Measurements from ENCODE around the gene TMEM236.

The TMEM236 gene

DNA sequence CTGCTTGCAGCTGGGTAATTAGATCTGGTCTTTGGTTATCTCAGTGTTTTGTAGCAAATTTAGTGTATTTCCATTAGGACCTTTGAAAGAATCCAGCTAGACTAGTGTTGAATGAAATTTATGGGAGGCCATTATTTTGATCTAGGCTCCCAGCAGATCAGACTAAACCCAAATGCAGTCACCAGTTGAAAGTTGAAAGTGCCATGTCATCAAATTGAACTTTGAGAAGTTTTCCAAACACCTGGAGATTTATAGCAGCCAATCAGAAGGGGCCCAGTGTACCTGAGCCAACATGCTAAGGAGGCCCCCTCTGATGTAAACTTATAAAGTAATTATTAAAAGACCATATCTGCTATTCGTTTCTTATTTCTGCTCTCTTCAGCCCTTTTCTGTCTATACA, 11.3 kb upstream of the TMEM236 start:
- DNase-seq (ENCODE audit: low spot score) = no peak

DNA sequence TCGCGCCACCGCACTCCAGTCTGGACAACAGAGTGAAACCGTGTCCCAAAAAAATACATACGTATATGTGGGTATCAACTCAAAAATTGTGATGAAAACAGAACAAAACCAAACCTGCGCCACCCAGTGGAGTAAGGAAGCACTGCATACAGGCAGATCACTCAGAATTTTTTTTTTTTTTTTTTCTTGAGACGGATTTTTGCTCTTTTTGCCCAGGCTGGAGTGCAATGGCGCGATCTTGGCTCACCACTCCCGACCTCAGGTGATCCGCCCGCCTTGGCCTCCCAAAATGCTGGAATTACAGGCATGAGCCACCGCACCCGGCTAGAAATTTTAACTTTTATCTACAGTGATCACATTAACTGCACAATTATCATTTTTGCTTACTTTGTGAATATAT, 9.1 kb upstream of the TMEM236 start:
- DNase-seq (ENCODE audit: low spot score) = peak; percentile 51

- DNase-seq (ENCODE audit: low spot score) = no peak
Measured at GRCh38 chr10:17743437-17743836, 8.6 kb upstream of the TMEM236 start.

DNA sequence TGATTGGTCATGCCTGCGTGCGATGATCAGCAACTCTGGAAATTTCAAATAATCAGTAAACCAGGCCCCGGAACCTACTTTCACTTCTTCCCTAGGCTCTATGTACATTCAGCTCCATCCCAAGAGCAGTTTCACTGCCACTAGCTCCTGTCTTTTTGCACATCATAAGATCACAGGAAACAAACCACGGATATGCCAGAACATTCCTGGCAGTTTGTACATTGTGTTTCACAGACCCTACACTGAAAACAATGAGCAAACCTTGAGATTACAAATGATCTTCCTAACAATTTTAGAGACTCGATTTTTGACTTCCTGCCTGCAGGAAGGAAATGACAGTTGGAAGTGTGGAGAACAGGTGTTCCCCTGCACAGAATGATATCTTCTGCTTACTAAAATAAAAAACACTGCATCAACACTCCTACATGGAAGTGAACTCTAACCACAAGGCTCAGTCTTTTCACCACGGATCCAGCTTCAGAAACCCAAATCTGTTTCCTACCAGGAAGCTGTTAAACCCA, 7.6 kb upstream of the TMEM236 start:
- no peak for DNase-seq (ENCODE audit: low spot score)

GRCh38 chr10:17747883-17748550, 4.0 kb upstream of the TMEM236 start:
- no peak for DNase-seq (ENCODE audit: low spot score)

GRCh38 chr10:17749890-17750289, 2.1 kb upstream of the TMEM236 start:
- no peak for DNase-seq (ENCODE audit: low spot score)

- DNase-seq (ENCODE audit: low spot score) = no peak
Measured at GRCh38 chr10:17756557-17757217, 4.7 kb downstream of the TMEM236 start.

DNA sequence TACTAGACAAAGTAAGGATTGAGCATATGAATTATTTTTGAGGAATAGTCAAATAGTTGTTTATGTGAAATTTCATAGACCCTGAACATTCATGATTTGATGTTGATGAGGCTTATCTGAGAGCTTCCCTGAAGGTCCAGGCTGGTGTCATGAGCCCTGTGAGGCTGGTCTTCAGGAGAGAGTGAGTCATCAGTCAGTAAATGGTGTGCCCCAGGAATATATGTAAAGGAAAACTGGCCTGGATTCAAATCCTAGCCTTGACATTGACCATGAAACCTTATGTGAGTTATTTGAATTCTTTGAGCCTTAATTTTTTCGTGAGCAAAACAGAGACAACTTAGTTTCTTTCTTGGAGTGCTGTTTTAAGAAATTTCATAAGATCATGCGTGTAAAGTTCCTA, 6.2 kb downstream of the TMEM236 start:
- DNase-seq (ENCODE audit: low spot score) = no peak

- no peak for DNase-seq (ENCODE audit: low spot score)
Measured at GRCh38 chr10:17758896-17759295, 6.9 kb downstream of the TMEM236 start.

DNA sequence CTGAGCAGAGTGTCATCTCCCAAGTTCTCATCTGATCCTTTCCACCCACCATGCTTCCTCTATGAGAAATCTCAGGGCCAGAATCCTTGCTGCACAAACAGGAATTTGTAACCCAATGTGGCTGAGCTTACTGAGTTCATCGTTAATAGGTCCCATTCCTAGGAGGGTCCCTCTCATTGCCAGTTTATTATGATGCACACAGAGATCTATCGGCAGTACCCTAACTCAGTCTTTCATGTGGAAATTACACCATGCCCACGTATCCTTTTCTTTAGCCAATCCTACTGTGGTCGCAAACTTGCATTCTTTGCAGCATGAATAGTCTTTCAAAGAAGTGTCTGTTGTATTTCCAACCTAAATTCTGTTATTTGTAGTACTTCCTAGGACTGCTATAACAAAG, 12.1 kb downstream of the TMEM236 start:
- DNase-seq (ENCODE audit: low spot score) = no peak

DNA sequence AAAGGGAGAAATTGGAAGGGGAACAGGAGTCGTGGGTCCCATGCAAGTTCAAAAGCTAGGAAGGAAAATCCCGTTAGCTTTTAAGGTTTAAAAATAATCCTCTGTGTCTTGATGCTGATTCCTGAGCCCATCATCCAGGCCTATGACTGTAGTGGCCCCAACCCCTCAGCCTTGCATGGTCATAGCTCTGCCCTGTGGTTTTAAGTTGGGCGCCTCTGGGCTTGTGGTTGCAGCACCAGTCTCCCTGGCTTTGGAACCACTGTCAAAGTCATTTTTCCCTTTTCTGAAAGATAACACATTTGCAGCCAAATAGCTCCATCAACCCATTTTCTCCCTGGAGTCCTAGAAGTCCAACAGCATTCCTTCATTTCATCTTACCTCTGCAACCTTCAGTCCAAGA, 13.6 kb downstream of the TMEM236 start:
- no peak for DNase-seq (ENCODE audit: low spot score)

GRCh38 chr10:17766731-17767130, 14.7 kb downstream of the TMEM236 start:
- no peak for DNase-seq (ENCODE audit: low spot score)

DNA sequence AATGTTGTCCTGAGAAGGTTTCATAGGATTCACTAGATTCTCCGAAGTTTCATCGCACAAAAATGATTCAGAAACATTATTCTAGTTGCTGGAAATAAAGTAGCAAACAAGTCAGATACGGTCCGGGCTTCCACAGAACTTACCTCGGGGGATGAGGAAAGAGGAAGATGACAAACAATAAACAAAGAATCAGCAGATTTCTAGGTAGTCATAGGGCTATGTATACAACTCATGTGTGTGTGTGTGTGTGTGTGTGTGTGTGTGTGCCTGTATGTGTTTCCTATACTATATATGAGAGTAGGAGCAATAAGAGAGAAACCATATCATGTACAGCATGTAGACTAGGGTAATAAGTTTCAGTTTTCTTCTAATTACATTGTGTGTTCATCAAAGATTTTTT, 16.5 kb downstream of the TMEM236 start:
- no peak for DNase-seq (ENCODE audit: low spot score)

DNA sequence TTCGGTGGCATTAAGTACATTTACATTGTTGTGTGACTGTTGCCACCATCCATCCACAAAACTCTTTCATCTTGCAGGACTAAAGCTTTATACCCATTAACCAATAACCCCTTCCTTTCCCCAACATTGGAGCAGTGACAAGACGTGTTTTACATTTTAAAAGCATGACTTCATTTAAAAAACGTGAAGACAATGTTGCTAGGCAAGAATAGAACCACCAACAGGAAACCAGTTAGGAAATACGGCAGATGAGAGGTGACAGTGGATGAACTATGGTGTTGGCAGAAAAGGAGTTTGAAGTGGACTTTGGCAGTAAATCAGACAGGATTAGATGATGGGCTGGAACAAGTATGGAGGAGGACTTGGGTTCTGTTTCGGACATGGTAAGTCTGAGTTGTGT, 17.0 kb downstream of the TMEM236 start:
- no peak for DNase-seq (ENCODE audit: low spot score)

DNA sequence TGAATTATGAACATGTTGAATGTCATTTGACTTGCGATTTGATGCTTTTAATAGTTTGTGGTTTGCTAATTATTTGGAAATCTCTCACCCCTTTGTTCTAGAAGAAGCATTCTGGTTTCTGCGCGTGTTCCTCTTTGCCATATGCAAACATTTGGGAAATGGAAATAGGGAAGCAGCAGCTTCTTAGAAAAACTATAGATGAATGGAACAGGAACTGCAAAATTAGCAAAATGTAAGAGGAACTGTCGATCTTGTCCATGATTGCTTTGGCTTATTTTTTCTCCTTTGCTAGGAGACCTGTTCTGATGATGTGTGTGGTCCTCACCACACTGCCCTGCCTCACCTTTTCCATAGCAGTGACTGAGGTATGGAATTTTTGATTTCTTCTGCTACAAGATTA, 19.0 kb downstream of the TMEM236 start:
- no peak for DNase-seq (ENCODE audit: low spot score)

- DNase-seq (ENCODE audit: low spot score) = no peak
Measured at GRCh38 chr10:17779784-17780183, 27.8 kb downstream of the TMEM236 start.

DNA sequence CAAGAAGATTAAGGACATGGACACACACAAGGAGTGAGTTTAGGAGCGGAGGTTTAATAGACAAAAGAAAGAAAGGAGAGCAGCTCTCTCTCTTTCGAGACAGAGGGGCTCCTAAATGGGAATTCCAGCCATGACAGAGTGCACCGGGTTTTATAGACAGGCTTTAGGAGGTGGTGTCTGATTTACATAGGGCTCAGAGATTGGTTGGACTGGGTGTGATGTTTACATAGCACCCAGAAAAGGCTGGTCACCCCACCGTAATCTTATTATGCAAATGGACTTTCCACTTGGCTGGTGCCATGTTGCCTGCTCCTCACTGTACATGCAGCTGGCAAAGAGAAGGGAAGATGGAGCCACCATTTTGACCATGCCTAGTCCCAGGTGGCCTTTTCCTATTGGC, 28.7 kb downstream of the TMEM236 start:
- no peak for DNase-seq (ENCODE audit: low spot score)

DNA sequence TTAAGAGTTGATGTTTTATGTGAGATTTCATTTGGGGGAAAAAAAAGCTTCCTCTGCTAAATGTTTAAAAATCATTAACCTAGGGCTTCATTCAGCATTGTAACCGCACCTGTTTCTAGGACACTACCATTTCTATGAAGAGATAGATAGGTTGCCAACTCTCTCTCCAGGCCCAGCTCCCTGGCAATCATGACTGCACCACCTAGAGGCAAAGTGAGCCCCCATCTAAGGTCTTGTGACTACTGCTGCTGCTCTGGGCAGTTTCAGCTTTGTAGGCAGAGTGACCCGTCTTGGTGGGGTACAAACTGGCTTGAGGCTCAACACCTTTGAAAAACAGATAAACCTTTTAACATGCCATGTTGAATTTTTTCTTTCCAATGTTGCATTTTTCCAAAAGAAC, 29.9 kb downstream of the TMEM236 start:
- DNase-seq (ENCODE audit: low spot score) = no peak

DNA sequence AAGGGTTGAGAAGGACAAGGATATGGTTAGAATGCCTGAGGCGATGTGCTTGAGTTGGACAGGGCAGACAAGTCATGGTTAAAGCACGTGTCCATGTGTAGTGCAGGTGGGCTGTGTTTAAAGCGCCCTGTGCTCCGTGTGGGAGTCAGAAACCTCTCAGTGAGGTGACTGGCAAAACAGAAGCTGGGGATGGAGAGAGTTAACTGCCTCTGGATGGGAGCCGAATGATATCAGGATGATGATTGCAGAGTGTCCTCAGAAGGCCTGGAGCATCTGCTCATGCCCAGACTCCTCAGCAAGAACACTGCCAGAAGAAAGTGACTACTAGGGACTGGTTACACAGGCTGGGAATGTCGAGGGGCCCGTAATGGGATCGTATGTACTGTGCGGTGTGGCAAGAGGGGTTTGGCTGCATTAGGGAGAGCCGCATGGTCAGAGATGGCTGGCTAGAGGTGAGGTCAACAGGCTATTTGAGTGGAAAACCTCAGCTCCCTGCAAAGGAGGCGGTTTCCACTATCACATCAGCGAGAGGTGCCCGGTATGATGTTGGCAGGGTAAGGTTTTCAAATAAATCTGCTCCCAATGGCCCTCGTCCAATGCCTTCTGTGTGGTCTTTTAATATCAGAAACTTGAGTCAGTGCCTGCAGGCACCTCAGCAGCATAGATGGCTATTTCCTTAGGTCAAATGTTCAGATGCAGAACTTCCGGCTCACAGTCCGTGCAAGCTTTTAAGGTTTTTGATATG, 31.1 kb downstream of the TMEM236 start:
- DNase-seq (ENCODE audit: low spot score) = no peak

DNA sequence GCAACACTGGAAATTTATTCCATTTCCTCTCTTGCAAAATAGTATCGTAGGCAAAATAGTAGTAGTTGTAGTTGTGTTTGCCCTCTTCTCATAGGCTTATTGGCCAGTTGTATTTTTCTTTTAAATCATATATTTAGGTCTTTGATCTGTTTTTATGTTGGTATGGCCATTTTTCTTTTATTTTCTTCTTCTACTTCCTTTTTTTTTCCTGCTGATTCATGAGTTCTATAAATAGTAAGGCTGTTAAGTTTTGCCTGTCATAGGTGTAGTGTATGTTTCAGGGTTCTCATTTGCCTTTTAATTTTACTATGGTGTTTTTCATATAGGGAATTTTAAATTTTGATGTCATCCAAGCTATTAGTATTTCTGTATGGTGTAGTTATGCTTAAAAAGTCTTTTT, 31.8 kb downstream of the TMEM236 start:
- no peak for DNase-seq (ENCODE audit: low spot score)

DNA sequence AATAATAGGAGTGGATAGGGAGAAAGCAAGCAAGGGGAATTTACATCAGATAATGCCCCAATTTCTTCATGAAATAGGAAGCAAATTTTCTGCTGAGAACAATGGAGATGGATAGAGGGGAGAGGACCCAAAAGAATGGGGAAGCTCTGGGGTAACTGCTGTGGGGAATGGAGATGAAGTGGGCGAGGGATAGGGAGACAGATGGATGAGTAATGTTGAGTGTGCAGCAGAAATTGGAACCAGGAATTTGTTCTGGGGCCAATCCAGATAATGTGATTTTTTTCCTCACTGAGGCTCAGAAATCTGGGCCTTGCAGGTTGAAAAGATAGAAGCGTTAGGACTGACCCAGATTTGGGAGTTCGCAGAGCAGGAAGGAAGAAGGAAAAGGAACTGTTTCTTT, 32.7 kb downstream of the TMEM236 start:
- peak; percentile 29 for DNase-seq (ENCODE audit: low spot score)

DNA sequence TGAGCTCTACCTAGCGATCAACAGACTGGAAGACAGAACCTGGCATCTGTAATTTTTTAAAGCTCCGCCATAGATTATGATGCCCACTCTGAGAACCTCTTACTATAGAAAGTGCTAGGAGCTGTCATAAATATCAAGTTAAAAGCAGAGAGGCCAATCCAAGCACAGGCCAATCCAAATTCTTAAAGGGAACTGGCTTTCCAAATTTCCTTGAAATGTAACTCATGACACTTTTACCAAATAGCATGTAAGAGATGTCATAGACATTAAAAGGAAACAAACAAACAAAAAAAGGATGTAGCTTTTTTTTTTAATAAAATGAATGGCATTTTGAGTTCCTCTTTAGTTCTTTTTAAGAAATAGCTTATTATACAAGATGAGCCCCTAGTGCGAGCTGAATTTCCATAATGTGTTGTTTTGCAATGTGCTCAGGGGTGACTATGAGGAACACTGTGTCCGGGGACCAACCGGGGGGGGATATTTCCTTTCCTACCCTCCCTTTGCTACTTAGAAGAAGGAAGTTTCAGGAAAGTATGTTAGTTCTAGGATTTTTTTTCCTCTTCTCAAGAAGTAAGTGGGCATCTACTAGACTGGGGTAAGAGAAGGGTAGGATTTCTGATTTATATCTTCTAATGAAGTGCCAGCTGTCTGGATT, 33.4 kb downstream of the TMEM236 start:
- no peak for DNase-seq (ENCODE audit: low spot score)

Measured in AG08396 (cell line).